Stimulated activated CD4-positive, alpha-beta T cell treated with anti-CD3 and anti-CD28 coated beads, TNF-alpha, amount 100 ng/mL, for 4 hours (primary cell): ENCODE results near the gene WDHD1.
"Not testable (repeated sequence)": the region's sequence is repeated elsewhere in the genome, so short reads cannot be mapped to it uniquely, and the experiment has no call there.

ENCODE experiments used
- DNase-seq, 3 experiments: peaks; one replicate each; pipeline ENCODE4 v3.0.0-alpha.2; 2020; ENCODE audit warnings: low read depth in 3 of 3

WDHD1 gene

GRCh38 chr14:54908190-54908589 lies 118.7 kb downstream of the WDHD1 start:
- no peak for DNase-seq

GRCh38 chr14:54906075-54906474 lies 120.8 kb downstream of the WDHD1 start:
- DNase-seq: no peak

GRCh38 chr14:54902521-54903420 lies 124.1 kb downstream of the WDHD1 start, which contains the start of gene GCH1:
Gene GCH1, minus strand, starts transcription at chr14:54902826. Its CDS starts 163 bp downstream, at chr14:54902663.
- peak; percentile 56 to 67 (median 57) for DNase-seq

- peak; percentile 53 to 65 (median 59) for DNase-seq
Observed at GRCh38 chr14:54902143-54902520, 124.8 kb downstream of the WDHD1 start.

GRCh38 chr14:54901380-54902142 lies 125.3 kb downstream of the WDHD1 start:
- no peak for DNase-seq

- DNase-seq: no peak
Observed at GRCh38 chr14:54899573-54899972, 127.3 kb downstream of the WDHD1 start.

- DNase-seq: not testable (repeated sequence)
Observed at GRCh38 chr14:54897809-54898555, 128.9 kb downstream of the WDHD1 start.

GRCh38 chr14:54895683-54896082 lies 131.2 kb downstream of the WDHD1 start:
- DNase-seq: no peak

GRCh38 chr14:54894995-54895394 lies 131.9 kb downstream of the WDHD1 start:
- no peak for DNase-seq

GRCh38 chr14:54893151-54893760 lies 133.6 kb downstream of the WDHD1 start:
- DNase-seq: no peak

- DNase-seq: no peak
Observed at GRCh38 chr14:54891471-54892245, 135.2 kb downstream of the WDHD1 start.

GRCh38 chr14:54890788-54891187 lies 136.1 kb downstream of the WDHD1 start:
- DNase-seq: no peak

- no peak for DNase-seq
Observed at GRCh38 chr14:54889919-54890318, 137.0 kb downstream of the WDHD1 start.
